GM12874 (cell line): ENCODE data around the gene FZR1.

Experiments
- TF ChIP-seq, protein P1 (sequence below): IDR thresholded peaks from 2 replicates; pipeline ENCODE4 v1.5.1; 2011; ENCODE audit warnings: low read depth, mild to moderate bottlenecking, control low read depth, low read length, moderate library complexity; ENCODE audit not compliant: insufficient read depth

The FZR1 gene

DNA sequence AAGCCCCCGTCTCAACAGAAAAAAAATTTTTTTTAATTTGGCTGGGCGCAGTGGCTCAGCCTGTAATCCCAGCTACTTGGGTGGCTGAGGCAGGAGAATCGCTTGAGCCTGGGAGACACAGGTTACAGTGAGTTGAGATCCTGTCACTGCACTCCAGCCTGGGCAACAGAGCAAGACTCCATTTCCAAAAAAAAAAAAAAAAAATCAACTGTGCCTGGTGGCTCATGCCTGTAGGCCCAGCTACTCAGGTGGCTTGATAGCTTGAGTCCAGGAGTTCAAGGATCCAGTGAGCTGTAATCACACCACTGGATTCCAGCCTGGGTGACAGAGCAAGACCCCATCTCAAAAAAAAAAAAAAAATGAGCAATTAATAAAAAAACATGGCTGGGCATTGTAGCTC is 4.3 kb upstream of the FZR1 start:
- TF ChIP-seq, protein P1, sequence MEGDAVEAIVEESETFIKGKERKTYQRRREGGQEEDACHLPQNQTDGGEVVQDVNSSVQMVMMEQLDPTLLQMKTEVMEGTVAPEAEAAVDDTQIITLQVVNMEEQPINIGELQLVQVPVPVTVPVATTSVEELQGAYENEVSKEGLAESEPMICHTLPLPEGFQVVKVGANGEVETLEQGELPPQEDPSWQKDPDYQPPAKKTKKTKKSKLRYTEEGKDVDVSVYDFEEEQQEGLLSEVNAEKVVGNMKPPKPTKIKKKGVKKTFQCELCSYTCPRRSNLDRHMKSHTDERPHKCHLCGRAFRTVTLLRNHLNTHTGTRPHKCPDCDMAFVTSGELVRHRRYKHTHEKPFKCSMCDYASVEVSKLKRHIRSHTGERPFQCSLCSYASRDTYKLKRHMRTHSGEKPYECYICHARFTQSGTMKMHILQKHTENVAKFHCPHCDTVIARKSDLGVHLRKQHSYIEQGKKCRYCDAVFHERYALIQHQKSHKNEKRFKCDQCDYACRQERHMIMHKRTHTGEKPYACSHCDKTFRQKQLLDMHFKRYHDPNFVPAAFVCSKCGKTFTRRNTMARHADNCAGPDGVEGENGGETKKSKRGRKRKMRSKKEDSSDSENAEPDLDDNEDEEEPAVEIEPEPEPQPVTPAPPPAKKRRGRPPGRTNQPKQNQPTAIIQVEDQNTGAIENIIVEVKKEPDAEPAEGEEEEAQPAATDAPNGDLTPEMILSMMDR: no peak

DNA sequence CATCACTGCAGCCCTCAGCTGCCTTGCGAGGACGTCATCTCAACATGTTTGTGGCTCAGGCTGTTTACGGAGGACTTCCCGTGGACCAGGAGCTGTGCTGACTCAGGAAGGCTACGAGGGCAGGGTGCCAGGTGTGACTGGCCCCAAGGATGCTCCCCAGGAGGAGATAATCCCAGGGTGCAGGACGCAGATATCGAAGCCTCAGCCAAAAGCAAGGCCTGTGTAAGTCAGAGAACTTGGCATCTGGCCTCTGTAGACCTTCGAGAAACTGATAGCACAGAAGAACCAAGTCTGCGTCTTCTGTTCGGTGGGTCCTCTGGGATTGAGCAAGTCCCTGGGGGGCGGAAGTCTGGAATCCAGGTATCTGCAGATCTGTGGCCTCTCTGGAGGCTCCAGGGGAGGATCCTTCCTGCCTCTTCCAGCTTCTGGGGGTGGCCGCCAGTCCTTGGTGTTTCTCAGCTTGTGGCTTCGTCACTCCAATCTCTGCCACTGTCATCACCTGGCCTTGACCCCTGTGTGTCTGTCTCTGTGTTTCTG is 3.0 kb upstream of the FZR1 start:
- TF ChIP-seq, protein P1: no peak

DNA sequence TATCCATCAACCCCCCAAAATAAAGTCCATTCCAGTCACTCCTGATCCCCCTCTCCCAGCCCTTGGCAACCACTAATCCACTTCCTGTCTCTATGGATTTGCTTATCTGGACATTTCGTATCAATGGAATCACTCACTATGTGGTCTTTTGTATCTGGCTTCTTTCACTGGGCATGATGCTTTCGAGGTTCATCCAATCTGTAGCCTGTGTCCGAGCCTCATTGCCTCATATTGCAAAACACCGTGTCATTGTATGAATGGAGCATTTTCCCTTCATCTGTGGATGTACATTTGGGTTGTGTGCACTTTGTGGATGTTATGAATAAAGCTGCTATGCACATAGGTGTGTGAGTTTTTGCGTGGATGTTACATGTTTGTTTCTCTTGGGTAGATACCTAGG is 1.4 kb upstream of the FZR1 start:
- TF ChIP-seq, protein P1: no peak

DNA sequence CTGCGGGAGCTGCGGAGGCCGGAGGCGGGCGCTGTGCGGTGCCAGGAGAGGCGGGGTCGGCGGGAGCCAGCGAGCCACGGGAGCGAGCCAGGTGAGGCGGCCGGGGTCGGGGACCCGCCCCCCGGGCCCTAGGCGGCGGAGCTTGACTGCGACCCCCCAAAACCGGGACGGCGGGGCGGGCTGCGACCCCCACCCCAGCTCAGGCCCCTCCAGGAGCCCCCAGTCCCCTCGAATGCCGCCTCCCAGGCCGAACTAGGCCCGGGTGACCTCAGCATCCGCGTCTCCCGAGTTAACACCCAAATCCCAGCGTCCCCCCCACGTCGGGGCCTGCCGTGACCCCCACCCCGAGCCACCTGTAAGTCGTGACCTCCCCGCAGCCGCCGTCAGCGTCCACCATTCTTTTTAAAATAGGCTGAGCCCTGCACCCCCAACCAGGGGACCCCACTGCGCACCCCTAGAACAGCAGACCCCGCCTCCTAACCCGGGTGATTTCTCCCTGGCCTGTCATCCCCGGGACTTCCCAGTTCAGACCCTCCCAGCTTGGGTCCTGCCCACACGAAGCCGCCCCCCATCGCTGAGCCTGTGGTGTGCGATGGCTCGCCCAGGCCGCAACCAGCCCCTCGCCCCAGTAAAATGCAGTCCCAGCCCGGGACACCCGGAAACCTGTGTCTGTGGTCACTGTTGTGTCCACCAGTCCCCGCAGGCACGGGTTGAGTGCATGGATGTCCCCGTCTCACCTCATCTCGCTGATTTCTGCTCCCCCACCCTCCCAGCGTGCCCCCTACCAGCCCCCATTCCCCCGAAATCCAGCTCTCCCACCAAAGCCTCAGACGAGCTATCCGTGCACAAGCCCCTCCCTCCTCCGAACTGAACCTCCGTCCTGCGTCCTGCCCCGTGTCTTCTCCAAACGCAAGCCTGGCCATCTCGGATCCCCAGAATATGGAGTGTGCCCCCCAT is 551 bp downstream of the FZR1 start:
- TF ChIP-seq, protein P1: no peak

DNA sequence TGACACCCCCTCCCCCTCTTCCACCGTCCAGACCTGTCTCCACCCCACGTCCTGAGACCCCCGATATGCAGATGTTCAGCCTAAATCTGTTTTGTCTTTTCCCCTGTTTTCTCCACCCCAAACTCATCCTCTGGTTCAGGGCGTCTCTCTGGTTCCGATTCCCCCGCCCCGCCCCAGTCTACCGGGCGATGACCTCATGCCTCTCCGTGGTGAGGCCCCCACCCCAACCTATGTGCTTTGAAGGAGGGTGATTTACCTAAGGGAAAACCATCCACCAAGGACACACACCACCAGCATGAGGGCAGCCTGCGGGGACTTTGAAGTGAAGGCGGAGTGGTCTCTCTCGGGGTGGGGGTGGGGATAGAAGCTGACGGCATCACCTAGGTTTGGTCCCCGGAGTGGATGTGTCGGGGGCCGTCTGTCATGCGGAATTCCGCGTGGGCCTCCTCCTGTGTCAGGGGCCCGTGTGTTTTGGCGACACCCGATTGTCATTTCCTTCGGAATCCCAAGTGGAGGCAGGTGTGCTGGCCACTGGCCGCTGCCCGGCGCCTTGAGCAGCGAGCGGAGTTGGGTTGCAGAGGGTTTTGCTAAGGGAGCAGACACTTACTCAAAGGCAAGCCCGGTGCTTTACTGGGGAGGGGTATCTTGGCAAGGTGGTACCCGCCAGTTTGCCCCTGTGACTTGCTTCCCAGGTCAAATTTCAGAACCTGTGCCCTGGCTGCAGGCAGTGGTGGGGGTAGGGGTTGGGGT is 1.4 kb downstream of the FZR1 start:
- TF ChIP-seq, protein P1: no peak

DNA sequence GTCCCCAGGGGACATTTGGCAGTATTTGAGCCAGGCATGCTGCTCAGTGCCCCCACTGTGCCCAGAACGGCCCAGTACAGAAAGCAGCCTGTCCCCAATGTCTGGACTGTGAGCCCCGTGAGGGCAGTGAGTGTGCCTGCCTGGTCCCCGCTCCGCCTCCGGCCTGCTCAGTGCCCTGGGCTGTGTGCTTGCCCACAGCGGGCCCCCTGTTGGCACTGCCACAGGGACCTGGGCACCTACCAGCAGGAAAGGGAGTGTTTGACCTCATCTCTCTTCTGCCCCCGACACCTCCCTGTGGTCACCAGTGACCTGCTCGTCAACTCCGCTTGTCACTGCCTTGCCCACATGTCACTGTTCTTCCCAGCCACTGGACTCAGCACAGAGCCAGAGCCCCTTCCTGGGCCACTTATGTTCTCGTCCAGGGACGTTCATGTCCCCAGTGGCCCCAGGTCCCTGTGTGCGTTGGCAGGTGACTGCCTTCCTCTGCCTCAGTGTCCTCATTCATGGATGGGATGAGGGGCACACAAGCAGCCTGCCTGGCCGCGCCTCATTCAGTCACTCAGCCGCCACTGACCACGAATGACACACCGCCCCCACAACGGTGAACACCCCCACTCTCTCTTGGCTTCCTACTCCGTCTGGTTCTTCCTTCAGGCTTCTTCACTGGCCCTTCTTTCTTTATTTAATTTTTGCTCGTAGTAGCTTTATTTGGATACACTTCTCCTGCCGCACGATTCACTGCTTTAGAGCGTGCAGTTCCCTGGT is 2.8 kb downstream of the FZR1 start:
- TF ChIP-seq, protein P1: no peak
